Breast epithelium (tissue), 4 donors: ENCODE data around the gene VWF. TPM values are rescaled to one million over a fixed set of nuclear protein-coding genes. Genes with fewer than 3 reads are reported as not detected.

Experiments used
- DNase-seq, 2 donors: peaks; one replicate each; pipeline ENCODE4 v3.0.0-alpha.2; 2019; ENCODE audit warnings: low spot score in 2 of 2
- H3K27ac ChIP-seq, 2 donors: fragments of 200-600 bp; sonication (generic) in 1 of 2; one replicate each; pipeline ENCODE4 v1.5.1; 2016 to 2019; ENCODE audit warnings: mild to moderate bottlenecking in 1 of 2
- H3K27me3 ChIP-seq, 2 donors: fragments of 200-600 bp; sonication (generic) in 1 of 2; one replicate each; pipeline versions ENCODE4 v1.5.1 to v1.6.0; 2017 to 2019; ENCODE audit warnings: control low read depth in 1 of 2, mild to moderate bottlenecking in 1 of 2
- H3K36me3 ChIP-seq: fragments of 200-600 bp; one replicate; pipeline ENCODE4 v1.5.1; 2019
- H3K4me1 ChIP-seq, 2 donors: fragments of 200-600 bp; sonication (generic); one replicate each; pipeline ENCODE4 v1.5.1; 2016 to 2019; ENCODE audit warnings: control low read depth in 1 of 2
- H3K4me3 ChIP-seq, 3 donors: fragments of 200-600 bp; sonication (generic); 1 replicate in 2 of 3; 2 replicates in 1 of 3; pipeline ENCODE4 v1.5.1; 2016 to 2019; ENCODE audit warnings: mild to moderate bottlenecking in 3 of 3, moderate library complexity in 2 of 3
- H3K9me3 ChIP-seq, 2 donors: fragments of 200-600 bp; sonication (generic) in 1 of 2; one replicate each; pipeline ENCODE4 v1.5.1; 2016 to 2019; ENCODE audit warnings: control low read depth in 1 of 2
- POLR2A ChIP-seq: fragments of 450-650 bp; IDR thresholded peaks from one replicate; pipeline ENCODE4 v1.6.1; 2016; ENCODE audit warnings: antibody characterized with exemption, mild to moderate bottlenecking, moderate library complexity
- POLR2AphosphoS5 ChIP-seq, 3 donors: sonication (generic); formaldehyde crosslinking; IDR thresholded peaks; one replicate each; pipeline ENCODE4 v1.6.1; 2017; ENCODE audit warnings: antibody characterized with exemption in 3 of 3
- intact Hi-C: fragments of 100-400 bp; cut with DNase I; formaldehyde crosslinking; loops from one replicate; pipeline ENCODE4 v1.15.1; 2023; ENCODE audit warnings: low total_unique reads
- total RNA-seq, 3 donors: library from RNA; depleted of rRNA; stranded (reverse); fragments of >200 nt; gene quantifications; one replicate each; pipeline ENCODE4 v1.1.0, GENCODE V29; 2016
- TF ChIP-seq, protein P1 (sequence below), 3 donors: fragments of 450-650 bp; IDR thresholded peaks; one replicate each; pipeline ENCODE4 v1.5.1; 2016 to 2017; ENCODE audit warnings: antibody characterized with exemption in 3 of 3, mild to moderate bottlenecking in 3 of 3, moderate library complexity in 3 of 3

VWF gene
- total RNA-seq, 3 donors from 2014 or later: 60.3 to 267 (median 117) TPM

- H3K9me3 ChIP-seq: no peaks in the 10 kb centered on the region
- no peaks in the 10 kb centered on the region for H3K36me3 ChIP-seq
- no peaks in the 10 kb centered on the region for H3K4me1 ChIP-seq
- no peak overlapping the region for H3K27ac ChIP-seq
- no peak overlapping the region for H3K4me3 ChIP-seq
- TF ChIP-seq POLR2A: no peak
- TF ChIP-seq, protein P1, sequence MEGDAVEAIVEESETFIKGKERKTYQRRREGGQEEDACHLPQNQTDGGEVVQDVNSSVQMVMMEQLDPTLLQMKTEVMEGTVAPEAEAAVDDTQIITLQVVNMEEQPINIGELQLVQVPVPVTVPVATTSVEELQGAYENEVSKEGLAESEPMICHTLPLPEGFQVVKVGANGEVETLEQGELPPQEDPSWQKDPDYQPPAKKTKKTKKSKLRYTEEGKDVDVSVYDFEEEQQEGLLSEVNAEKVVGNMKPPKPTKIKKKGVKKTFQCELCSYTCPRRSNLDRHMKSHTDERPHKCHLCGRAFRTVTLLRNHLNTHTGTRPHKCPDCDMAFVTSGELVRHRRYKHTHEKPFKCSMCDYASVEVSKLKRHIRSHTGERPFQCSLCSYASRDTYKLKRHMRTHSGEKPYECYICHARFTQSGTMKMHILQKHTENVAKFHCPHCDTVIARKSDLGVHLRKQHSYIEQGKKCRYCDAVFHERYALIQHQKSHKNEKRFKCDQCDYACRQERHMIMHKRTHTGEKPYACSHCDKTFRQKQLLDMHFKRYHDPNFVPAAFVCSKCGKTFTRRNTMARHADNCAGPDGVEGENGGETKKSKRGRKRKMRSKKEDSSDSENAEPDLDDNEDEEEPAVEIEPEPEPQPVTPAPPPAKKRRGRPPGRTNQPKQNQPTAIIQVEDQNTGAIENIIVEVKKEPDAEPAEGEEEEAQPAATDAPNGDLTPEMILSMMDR (IDR thresholded peaks at IDR 0.05): no peak
- TF ChIP-seq POLR2AphosphoS5 (IDR thresholded peaks at IDR 0.05): no peak
- DNase-seq: no peak
- intact Hi-C loops: loop anchor here (5.0 kb wide), 1 partner anchor 438 kb away; no protein-coding TSS in a partner anchor
- H3K27me3 ChIP-seq: no peaks in the 10 kb centered on the region
Measured at GRCh38 chr12:5989621-5990020, 134.8 kb downstream of the VWF start.

DNA sequence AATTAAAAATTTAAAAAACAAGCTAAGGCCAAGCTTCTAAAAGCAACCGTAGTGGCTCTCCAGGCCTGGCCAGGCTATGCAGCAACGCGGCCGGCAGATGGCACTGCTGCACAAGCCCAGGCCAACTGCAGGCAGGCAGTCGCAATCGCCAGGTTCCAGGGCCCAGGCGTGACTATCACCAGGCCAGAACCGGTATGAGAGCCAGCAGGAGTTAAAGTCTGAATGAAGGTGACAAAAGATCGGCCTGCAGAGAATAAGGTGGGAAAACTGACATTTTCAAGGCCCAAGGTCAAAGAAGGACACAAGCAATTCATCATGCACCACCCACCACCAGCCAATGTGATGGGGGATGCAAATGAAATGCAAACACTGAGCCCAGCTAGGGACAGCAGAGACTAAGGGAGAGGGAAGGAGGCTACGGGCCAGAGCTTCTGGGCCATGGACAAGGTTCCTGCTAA lies 135.8 kb downstream of the VWF start:
- Histone ChIP-seq H3K4me3 (no peak overlapping the region), H3K9me3 (no peaks in the 10 kb centered on the region), H3K27me3 (no peaks in the 10 kb centered on the region), H3K36me3 (no peaks in the 10 kb centered on the region), H3K4me1 (no peaks in the 10 kb centered on the region), H3K27ac (no peak overlapping the region)
- intact Hi-C loops: loop anchor here (5.0 kb wide), 1 partner anchor 439 kb away; no protein-coding TSS in a partner anchor
- no peak for TF ChIP-seq POLR2A
- TF ChIP-seq, protein P1 (IDR thresholded peaks at IDR 0.05): peak; percentile 47 to 94 (median 90)
- peak; percentile 50 to 78 for DNase-seq

- no peaks in the 10 kb centered on the region for H3K27me3 ChIP-seq
- TF ChIP-seq POLR2AphosphoS5 (IDR thresholded peaks at IDR 0.05) (no peak), POLR2A (no peak)
- TF ChIP-seq, protein P1 (IDR thresholded peaks at IDR 0.05): no peak
- H3K36me3 ChIP-seq: no peaks in the 10 kb centered on the region
Measured at GRCh38 chr12:5988088-5988487, 136.4 kb downstream of the VWF start.

DNA sequence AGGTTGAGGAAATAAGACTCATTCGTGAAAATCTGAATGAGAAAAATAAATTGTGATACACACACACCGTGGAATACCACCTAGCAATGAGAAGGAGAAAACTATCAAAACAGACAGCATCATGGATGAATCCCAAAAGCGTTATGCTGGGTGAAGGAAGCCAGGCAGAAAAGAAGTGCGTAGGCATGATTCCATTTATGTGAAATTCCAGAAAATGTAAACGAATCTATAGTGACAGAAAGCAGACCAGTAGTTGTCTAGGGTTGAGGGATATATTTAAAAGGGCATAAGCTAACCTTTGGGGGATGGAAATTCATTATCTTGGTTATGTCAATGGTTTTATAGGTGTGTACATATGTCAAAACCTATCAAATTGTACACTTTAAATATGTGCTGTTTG lies 136.9 kb downstream of the VWF start:
- DNase-seq: no peak
- no peak overlapping the region for H3K4me3 ChIP-seq
- H3K27ac ChIP-seq: no peak overlapping the region
- H3K9me3 ChIP-seq: no peaks in the 10 kb centered on the region
- no peaks in the 10 kb centered on the region for H3K4me1 ChIP-seq
- intact Hi-C loops: loop anchor here (5.0 kb wide), 1 partner anchor 440 kb away; no protein-coding TSS in a partner anchor
- H3K36me3 ChIP-seq: no peaks in the 10 kb centered on the region
- no peaks in the 10 kb centered on the region for H3K27me3 ChIP-seq
- TF ChIP-seq, protein P1 (IDR thresholded peaks at IDR 0.05): no peak
- TF ChIP-seq POLR2AphosphoS5 (IDR thresholded peaks at IDR 0.05): no peak
- no peak for TF ChIP-seq POLR2A

More at GRCh38 chr12:5988088-5988487, 136.4 kb downstream of the VWF start:
- Histone ChIP-seq H3K27ac (no peak overlapping the region), H3K4me1 (no peaks in the 10 kb centered on the region), H3K9me3 (no peaks in the 10 kb centered on the region), H3K4me3 (no peak overlapping the region)
- intact Hi-C loops: loop anchor here (5.0 kb wide), 1 partner anchor 439 kb away; no protein-coding TSS in a partner anchor
- no peak for DNase-seq

DNA sequence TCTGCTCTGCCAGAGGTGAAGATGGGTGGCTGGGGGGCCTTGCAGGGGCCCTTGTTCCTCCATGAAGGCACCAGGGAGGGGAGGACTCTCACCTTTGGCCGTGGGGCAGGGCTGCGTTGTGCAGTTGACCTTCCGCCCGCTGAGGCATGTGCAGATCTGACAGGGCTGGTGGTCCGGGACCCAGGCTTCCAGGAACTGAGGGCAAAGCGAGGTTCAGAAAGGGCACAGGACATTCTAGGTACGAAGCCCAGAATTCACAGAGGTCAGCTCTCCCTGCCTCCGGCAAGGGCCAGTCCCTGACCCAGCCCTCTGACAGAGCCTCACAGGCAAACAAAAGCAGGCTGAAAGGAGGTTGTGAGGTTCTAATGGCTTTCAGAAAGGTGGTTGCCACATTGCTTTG lies 139.0 kb downstream of the VWF start:
- TF ChIP-seq POLR2AphosphoS5 (IDR thresholded peaks at IDR 0.05): no peak
- TF ChIP-seq POLR2A: no peak
- TF ChIP-seq, protein P1 (IDR thresholded peaks at IDR 0.05): no peak
- H3K9me3 ChIP-seq: no peaks in the 10 kb centered on the region
- H3K27ac ChIP-seq: no peak overlapping the region
- DNase-seq: no peak
- H3K4me1 ChIP-seq: no peaks in the 10 kb centered on the region
- intact Hi-C loops: loop anchor here (5.0 kb wide), 1 partner anchor 442 kb away; no protein-coding TSS in a partner anchor
- no peaks in the 10 kb centered on the region for H3K27me3 ChIP-seq
- no peaks in the 10 kb centered on the region for H3K36me3 ChIP-seq
- H3K4me3 ChIP-seq: no peak overlapping the region
